IMR-90 (cell line): ENCODE results near the gene HORMAD2. TPM values are rescaled to one million over a fixed set of nuclear protein-coding genes. Genes with fewer than 3 reads are reported as not detected.
A peak's percentile ranks its signal among the peaks of the same experiment; 100 is the strongest.

Experiments
- ATAC-seq: fragments of 200-7000 bp; cut with Tn5 transposase; 2 replicates; pipeline ENCODE4 v1.9.1; 2020; ENCODE audit warnings: low read depth, mild to moderate bottlenecking, moderate library complexity
- BruUV-seq: library from RNA; stranded (reverse); fragments of 400-500 nt; replicated peaks from 2 replicates; lab custom pipeline; 2021; lab: Mats Ljungman, UMichigan
- CTCF ChIA-PET: fragments of 300-600 bp; formaldehyde crosslinking; extraction: SDS; loops from one replicate; lab custom pipeline; 2021; ENCODE audit warnings: antibody characterized with exemption; lab: Yijun Ruan, JAX
- POLR2A ChIA-PET: fragments of 300-600 bp; sonication (Branson Sonifier 250); formaldehyde crosslinking; loops from one replicate; lab custom pipeline; 2022; ENCODE audit warnings: antibody characterized with exemption; ENCODE audit not compliant: unreplicated experiment; lab: Charles Lee
- DNase-seq: peaks from one replicate; pipeline ENCODE4 v3.0.0; 2013
- H2AFZ ChIP-seq: replicated peaks from 2 replicates; pipeline ENCODE3; 2013; ENCODE audit warnings: low read length, mild to moderate bottlenecking; ENCODE audit not compliant: poor library complexity
- H2AK5ac ChIP-seq: 2 replicates; pipeline ENCODE4 v1.6.1; 2013; ENCODE audit warnings: low read depth, low read length, inconsistent platforms
- H2AK9ac ChIP-seq: replicated peaks from 2 replicates; pipeline ENCODE3; 2013; ENCODE audit warnings: mild to moderate bottlenecking, low read depth, low read length, moderate library complexity; ENCODE audit not compliant: poor library complexity
- H2BK120ac ChIP-seq: 2 replicates; pipeline ENCODE4 v1.6.1; 2013; ENCODE audit warnings: low read depth, low read length, inconsistent platforms
- H2BK15ac ChIP-seq: 3 replicates; pipeline ENCODE4 v1.6.1; 2013; ENCODE audit warnings: low read depth, low read length, inconsistent platforms
- H2BK20ac ChIP-seq: 2 replicates; pipeline ENCODE4 v1.6.1; 2013; ENCODE audit warnings: low read depth, mild to moderate bottlenecking, inconsistent platforms, low read length, moderate library complexity
- H2BK5ac ChIP-seq: 2 replicates; pipeline ENCODE4 v1.6.1; 2013; ENCODE audit warnings: mild to moderate bottlenecking, low read depth, low read length, inconsistent platforms; ENCODE audit not compliant: poor library complexity, severe bottlenecking
- H3K14ac ChIP-seq: replicated peaks from 2 replicates; pipeline ENCODE4 v1.6.1; 2013; ENCODE audit warnings: low read depth, low read length, inconsistent platforms
- H3K18ac ChIP-seq: 2 replicates; pipeline ENCODE4 v1.6.1; 2013; ENCODE audit warnings: low read depth, low read length, control low read depth
- H3K23ac ChIP-seq: 2 replicates; pipeline ENCODE4 v1.6.1; 2013; ENCODE audit warnings: low read depth, low read length, inconsistent platforms
- H3K27ac ChIP-seq: 2 replicates; pipeline ENCODE4 v1.5.1; 2013; ENCODE audit warnings: mild to moderate bottlenecking, control low read depth, low read length; ENCODE audit not compliant: insufficient read depth
- H3K27me3 ChIP-seq: 2 replicates; pipeline ENCODE4 v1.6.1; 2013; ENCODE audit warnings: low read length; ENCODE audit not compliant: control insufficient read depth, insufficient read depth
- H3K36me3 ChIP-seq: 2 replicates; pipeline ENCODE4 v1.6.1; 2013; ENCODE audit warnings: low read length, mixed read lengths; ENCODE audit not compliant: control insufficient read depth, insufficient read depth
- H3K4ac ChIP-seq: 2 replicates; pipeline ENCODE4 v1.6.1; 2013; ENCODE audit warnings: low read depth, low read length, inconsistent platforms
- H3K4me1 ChIP-seq: 2 replicates; pipeline ENCODE4 v1.6.1; 2013; ENCODE audit warnings: low read length, mixed read lengths; ENCODE audit not compliant: control insufficient read depth, insufficient read depth
- H3K4me2 ChIP-seq: 2 replicates; pipeline ENCODE4 v1.6.1; 2013; ENCODE audit warnings: low read depth, mild to moderate bottlenecking, control low read depth, low read length, moderate library complexity
- H3K4me3 ChIP-seq: 2 replicates; pipeline ENCODE4 v1.5.1; 2013; ENCODE audit warnings: low read depth, mild to moderate bottlenecking, control low read depth, low read length, moderate library complexity; ENCODE audit not compliant: insufficient read depth
- H3K56ac ChIP-seq: 2 replicates; pipeline ENCODE4 v1.6.1; 2013; ENCODE audit warnings: low read length, inconsistent platforms; ENCODE audit not compliant: insufficient read depth; ENCODE audit errors: extremely low read depth
- H3K79me1 ChIP-seq, 2 experiments: 2 replicates each; pipeline ENCODE4 v1.6.1; 2013; ENCODE audit warnings: low read length in 2 of 2, inconsistent platforms in 1 of 2, low read depth in 1 of 2
- H3K9ac ChIP-seq: 2 replicates; pipeline ENCODE4 v1.6.1; 2013; ENCODE audit warnings: low read depth, low read length, control low read depth
- H3K9me1 ChIP-seq: 2 replicates; pipeline ENCODE4 v1.6.1; 2013; ENCODE audit warnings: low read length, inconsistent platforms; ENCODE audit not compliant: insufficient read depth
- H3K9me3 ChIP-seq: 2 replicates; pipeline ENCODE4 v1.6.1; 2013; ENCODE audit warnings: low read length; ENCODE audit not compliant: control insufficient read depth, insufficient read depth
- H4K20me1 ChIP-seq: 2 replicates; pipeline ENCODE4 v1.6.1; 2013; ENCODE audit warnings: low read length, inconsistent platforms; ENCODE audit not compliant: insufficient read depth
- H4K5ac ChIP-seq: 2 replicates; pipeline ENCODE4 v1.6.1; 2013; ENCODE audit warnings: mild to moderate bottlenecking, low read depth, low read length, control low read depth
- H4K8ac ChIP-seq, 2 experiments: 2 replicates each; pipeline ENCODE4 v1.6.1; 2013; ENCODE audit warnings: low read depth in 2 of 2, low read length in 2 of 2, control low read depth in 1 of 2, inconsistent platforms in 1 of 2
- H4K91ac ChIP-seq: 2 replicates; pipeline ENCODE4 v1.6.1; 2013; ENCODE audit warnings: low read depth, low read length, inconsistent platforms; ENCODE audit not compliant: insufficient read depth
- CEBPB ChIP-seq: IDR thresholded peaks from 2 replicates; pipeline ENCODE4 v1.6.1; 2012; ENCODE audit warnings: low read depth, low read length, improper control_type of control experiment
- CTCF ChIP-seq: conservative IDR thresholded peaks from 2 replicates; pipeline ENCODE4 v1.5.1; 2012; ENCODE audit warnings: mild to moderate bottlenecking, low read depth, low read length, improper control_type of control experiment
- FOS ChIP-seq: fragments of 150-350 bp; IDR thresholded peaks from 2 replicates; pipeline ENCODE4 v1.6.1; 2016; ENCODE audit warnings: low read depth, low read length
- MAFK ChIP-seq: IDR thresholded peaks from 2 replicates; pipeline ENCODE4 v1.6.1; 2012; ENCODE audit warnings: low read depth, low read length, improper control_type of control experiment
- NFE2L2 ChIP-seq: fragments of 150-350 bp; IDR thresholded peaks from 2 replicates; pipeline ENCODE4 v1.6.1; 2016; ENCODE audit warnings: low read depth, mild to moderate bottlenecking, low read length
- USF2 ChIP-seq: fragments of 150-350 bp; IDR thresholded peaks from 2 replicates; pipeline ENCODE4 v1.6.1; 2017; ENCODE audit warnings: mild to moderate bottlenecking, antibody characterized with exemption, low read length, low read depth
- WGBS, 2 experiments: methylation state at CpG; one replicate each; pipeline versions ENCODE4 v1.1.5 to v1.1.7; 2013; ENCODE audit warnings: missing lambda C conversion rate in 2 of 2; ENCODE audit not compliant: insufficient read length in 1 of 2; ENCODE audit errors: extremely low coverage in 2 of 2; 5-methylcytosine and 5-hydroxymethylcytosine counted together
- dilution Hi-C: fragments of 300-500 bp; cut with HindIII; formaldehyde crosslinking; loops from one replicate; pipeline ENCODE4 v1.14.3; 2018; ENCODE audit warnings: low sequenced_read_pairs; ENCODE audit not compliant: unreplicated experiment
- in situ Hi-C: fragments of 300-500 bp; cut with MboI; formaldehyde crosslinking; loops from 3 replicates; pipeline ENCODE4 v1.14.3; 2019; ENCODE audit warnings: low sequenced_read_pairs, inconsistent platforms, mixed read lengths
- intact Hi-C: fragments of 100-400 bp; cut with micrococcal nuclease; formaldehyde crosslinking; loops from 2 replicates; pipeline ENCODE4 v1.10.0; 2022
- polyA plus RNA-seq, 3 experiments: library from polyadenylated mRNA; depleted of rRNA; stranded (reverse); fragments of >200 nt; gene quantifications; 2 replicates each; pipeline ENCODE4 v1.2.3, GENCODE V29; 2012; ENCODE audit warnings: low replicate concordance in 1 of 3
- total RNA-seq: library from RNA; depleted of rRNA; stranded (reverse); fragments of >200 nt; gene quantifications from 2 replicates; pipeline ENCODE4 v1.2.3, GENCODE V29; 2012

Gene HORMAD2
- total and polyA plus RNA-seq, 2 of the 4 experiments (the other 2 are of a cell fraction) = not detected

DNA sequence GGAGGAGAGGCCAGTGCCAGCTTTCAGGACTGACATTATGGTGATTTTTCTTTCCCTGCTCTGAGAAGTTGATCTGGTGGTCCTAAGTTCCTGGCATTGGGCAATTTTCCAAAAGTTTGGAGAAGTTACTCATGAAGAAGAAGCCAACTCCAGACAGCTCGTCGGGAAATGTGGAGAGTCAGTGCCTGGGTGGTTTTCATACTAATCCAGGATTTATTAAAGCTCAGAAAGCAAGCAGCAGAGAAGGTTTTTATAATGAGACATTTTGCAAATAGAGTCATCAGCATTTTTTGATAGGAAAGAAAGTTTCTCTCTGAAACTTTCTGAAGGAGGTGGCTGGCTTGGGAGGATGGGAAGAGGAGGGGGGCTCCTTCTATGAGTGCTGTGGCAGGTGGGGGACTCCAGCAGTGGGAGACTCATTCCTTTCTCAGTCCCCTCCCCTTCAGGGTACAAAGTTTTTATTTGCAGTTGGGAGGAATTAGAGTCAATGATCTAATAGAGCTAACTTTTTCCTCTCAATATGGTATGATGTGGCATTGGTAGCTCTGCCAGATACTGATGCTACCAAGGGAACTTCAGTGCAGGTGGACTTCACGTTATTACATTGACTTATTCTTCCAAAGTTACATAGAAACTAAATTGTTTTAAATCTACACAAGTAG is 110.9 kb downstream of the HORMAD2 start:
- in situ Hi-C loops = no loop called here
- WGBS, 2 experiments = no CpG with 5 or more reads among the region's 3 CpGs
- intact Hi-C loops = no loop called here
- Histone ChIP-seq H3K9me3 (no peaks in the 10 kb centered on the region), H3K27me3 (no peaks in the 10 kb centered on the region), H2AFZ (no peak overlapping the region), H3K9ac (peak overlapping the region; percentile 9; the same call in 1 of the 2 replicates), H2AK5ac (peak overlapping the region; percentile 57), H3K4me2 (no peak overlapping the region), H3K18ac (peak overlapping the region; percentile 98), H3K56ac (no peak overlapping the region), H3K4me3 (no peak overlapping the region), H4K5ac (peak overlapping the region; percentile 94), H2BK5ac (peak overlapping the region; percentile 43), H3K36me3 (no peaks in the 10 kb centered on the region), H2AK9ac (no peak overlapping the region), H3K27ac (peak overlapping the region; percentile 60), H3K4me1 (peaks cover 27% of the 10 kb centered on the region), H2BK15ac (peak overlapping the region; percentile 46), H4K20me1 (no peaks in the 10 kb centered on the region), H3K79me1 (no peaks in the 10 kb centered on the region), H3K9me1 (peaks cover 12% of the 10 kb centered on the region), H4K8ac (peak overlapping the region; percentile 77 to 80), H2BK120ac (peak overlapping the region; percentile 90), H3K4ac (peak overlapping the region; percentile 81), H4K91ac (peak overlapping the region; percentile 87), H2BK20ac (peak overlapping the region; percentile 90), H3K14ac (peak overlapping the region; percentile 78), H3K23ac (peak overlapping the region; percentile 61; the same call in 1 of the 2 replicates)
- DNase-seq (peak; percentile 31), ATAC-seq (no peak)
- POLR2A ChIA-PET = interaction anchor here (0.8 kb wide), 1 partner anchor 13 kb away, joined by 5 read pairs; no protein-coding TSS in a partner anchor
- no TSS peak for BruUV-seq
- CTCF ChIA-PET = interaction anchor here (0.7 to 0.9 kb wide), 2 partner anchors 65 to 83 kb away, joined by 3 to 6 read pairs; no protein-coding TSS in a partner anchor
- TF ChIP-seq MAFK = peak; percentile 57; the same call in 1 of the 2 replicates
- no peak for TF ChIP-seq CTCF
- no peak for TF ChIP-seq CEBPB
- no peak for TF ChIP-seq USF2
- no peak for TF ChIP-seq NFE2L2
- TF ChIP-seq FOS = no peak
- dilution Hi-C loops = no loop called here
